GM19025 (cell line): ENCODE measurements around the gene HCRTR1.

Source experiments
- ATAC-seq: cut with Tn5 transposase; IDR thresholded peaks from one replicate; pipeline ENCODE4 v1.9.1; 2021; ENCODE audit warnings: mild to moderate bottlenecking, low read depth, moderate library complexity; ENCODE audit not compliant: unreplicated experiment

Gene HCRTR1

GRCh38 chr1:31595836-31596736 is 21.4 kb upstream of the HCRTR1 start:
- no peak for ATAC-seq

GRCh38 chr1:31596737-31597097 is 20.8 kb upstream of the HCRTR1 start:
- no peak for ATAC-seq

- ATAC-seq: no peak
These were observed 18.5 kb upstream of the HCRTR1 start for GRCh38 chr1:31598980-31599379.

- no peak for ATAC-seq
These were observed 16.8 kb upstream of the HCRTR1 start for GRCh38 chr1:31600641-31601040.

GRCh38 chr1:31602081-31602480 is 15.4 kb upstream of the HCRTR1 start:
- no peak for ATAC-seq

- peak; percentile 89 for ATAC-seq
These were observed 11.5 kb upstream of the HCRTR1 start for GRCh38 chr1:31605908-31606427.

- ATAC-seq: no peak
These were observed 10.1 kb upstream of the HCRTR1 start for GRCh38 chr1:31607360-31607759.

GRCh38 chr1:31609514-31610118 is 7.9 kb upstream of the HCRTR1 start:
- ATAC-seq: no peak

GRCh38 chr1:31614414-31615005 is 3.0 kb upstream of the HCRTR1 start:
- ATAC-seq: no peak

- no peak for ATAC-seq
These were observed 2.1 kb upstream of the HCRTR1 start for GRCh38 chr1:31615414-31615813.

GRCh38 chr1:31615939-31616338 is 1.6 kb upstream of the HCRTR1 start:
- ATAC-seq: no peak

GRCh38 chr1:31617916-31618746 is 642 bp downstream of the HCRTR1 start:
- ATAC-seq: no peak

- no peak for ATAC-seq
These were observed 1.7 kb downstream of the HCRTR1 start for GRCh38 chr1:31618916-31619846.

GRCh38 chr1:31620631-31621497 is 3.4 kb downstream of the HCRTR1 start:
- no peak for ATAC-seq

GRCh38 chr1:31621498-31621820 is 4.0 kb downstream of the HCRTR1 start:
- ATAC-seq: no peak

GRCh38 chr1:31621847-31622730 is 4.6 kb downstream of the HCRTR1 start:
- ATAC-seq: no peak

- no peak for ATAC-seq
These were observed 5.9 kb downstream of the HCRTR1 start for GRCh38 chr1:31623365-31623764.

GRCh38 chr1:31624309-31624708 is 6.8 kb downstream of the HCRTR1 start:
- ATAC-seq: no peak
